Renal pelvis (tissue), 4 donors: ENCODE results near the gene MYO1D. TPM values are rescaled to one million over a fixed set of nuclear protein-coding genes. Genes with fewer than 3 reads are reported as not detected.
A peak's percentile ranks its signal among the peaks of the same experiment; 100 is the strongest.

Experiments used
- DNase-seq: peaks from one replicate; pipeline ENCODE4 v3.0.0-alpha.2; 2013
- polyA plus RNA-seq, 3 donors: library from polyadenylated mRNA; unstranded; fragments of 120-200 nt; gene quantifications; one replicate each; pipeline ENCODE4 v1.2.1, GENCODE V29; 2013; ENCODE audit not compliant: insufficient read length in 3 of 3

Gene MYO1D
- polyA plus RNA-seq, 3 donors: 26.1 to 30.1 (median 27.8) TPM

GRCh38 chr17:32489320-32490100, 387.4 kb downstream of the MYO1D start:
- no peak for DNase-seq

GRCh38 chr17:32488604-32489180, 388.2 kb downstream of the MYO1D start:
- no peak for DNase-seq

GRCh38 chr17:32488177-32488542, 388.8 kb downstream of the MYO1D start:
- DNase-seq: no peak

- DNase-seq: no peak
Observed at GRCh38 chr17:32487473-32488176, 389.3 kb downstream of the MYO1D start.

- DNase-seq: peak; percentile 83
Observed at GRCh38 chr17:32486701-32487472, 390.0 kb downstream of the MYO1D start, which contains the start of gene CDK5R1. CDK5R1 (plus strand) TSS chr17:32486993; CDS start chr17:32487621, 628 bp downstream.

GRCh38 chr17:32486111-32486700, 390.7 kb downstream of the MYO1D start:
- DNase-seq: peak; percentile 80

GRCh38 chr17:32485261-32486110, 391.4 kb downstream of the MYO1D start:
- DNase-seq: no peak

- no peak for DNase-seq
Observed at GRCh38 chr17:32484628-32485027, 392.3 kb downstream of the MYO1D start.

- DNase-seq: no peak
Observed at GRCh38 chr17:32484041-32484461, 392.9 kb downstream of the MYO1D start.

GRCh38 chr17:32483451-32484019, 393.4 kb downstream of the MYO1D start:
- peak; percentile 78 for DNase-seq

- DNase-seq: no peak
Observed at GRCh38 chr17:32482568-32483320, 394.2 kb downstream of the MYO1D start.

GRCh38 chr17:32481193-32481592, 395.7 kb downstream of the MYO1D start:
- no peak for DNase-seq

GRCh38 chr17:32479074-32479617, 397.8 kb downstream of the MYO1D start:
- DNase-seq: no peak

- no peak for DNase-seq
Observed at GRCh38 chr17:32477220-32477619, 399.7 kb downstream of the MYO1D start.

- no peak for DNase-seq
Observed at GRCh38 chr17:32475258-32475657, 401.7 kb downstream of the MYO1D start.

GRCh38 chr17:32471652-32472051, 405.3 kb downstream of the MYO1D start:
- no peak for DNase-seq

GRCh38 chr17:32470405-32471167, 406.3 kb downstream of the MYO1D start:
- DNase-seq: no peak

GRCh38 chr17:32467949-32468348, 409.0 kb downstream of the MYO1D start:
- DNase-seq: no peak
